Central memory CD4-positive, alpha-beta T cell (primary cell): ENCODE results near the gene ENTPD5.

Experiments
- DNase-seq: peaks from one replicate; pipeline ENCODE4 v3.0.0; 2022
- total RNA-seq, 3 experiments: gene quantifications; one replicate each; lab custom pipeline; 2026; lab: John Stamatoyannopoulos, UW

Gene ENTPD5, protein sequence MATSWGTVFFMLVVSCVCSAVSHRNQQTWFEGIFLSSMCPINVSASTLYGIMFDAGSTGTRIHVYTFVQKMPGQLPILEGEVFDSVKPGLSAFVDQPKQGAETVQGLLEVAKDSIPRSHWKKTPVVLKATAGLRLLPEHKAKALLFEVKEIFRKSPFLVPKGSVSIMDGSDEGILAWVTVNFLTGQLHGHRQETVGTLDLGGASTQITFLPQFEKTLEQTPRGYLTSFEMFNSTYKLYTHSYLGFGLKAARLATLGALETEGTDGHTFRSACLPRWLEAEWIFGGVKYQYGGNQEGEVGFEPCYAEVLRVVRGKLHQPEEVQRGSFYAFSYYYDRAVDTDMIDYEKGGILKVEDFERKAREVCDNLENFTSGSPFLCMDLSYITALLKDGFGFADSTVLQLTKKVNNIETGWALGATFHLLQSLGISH
- total RNA-seq: 11.8 to 20.3 (median 20.0) reads per million in 3 experiments

DNA sequence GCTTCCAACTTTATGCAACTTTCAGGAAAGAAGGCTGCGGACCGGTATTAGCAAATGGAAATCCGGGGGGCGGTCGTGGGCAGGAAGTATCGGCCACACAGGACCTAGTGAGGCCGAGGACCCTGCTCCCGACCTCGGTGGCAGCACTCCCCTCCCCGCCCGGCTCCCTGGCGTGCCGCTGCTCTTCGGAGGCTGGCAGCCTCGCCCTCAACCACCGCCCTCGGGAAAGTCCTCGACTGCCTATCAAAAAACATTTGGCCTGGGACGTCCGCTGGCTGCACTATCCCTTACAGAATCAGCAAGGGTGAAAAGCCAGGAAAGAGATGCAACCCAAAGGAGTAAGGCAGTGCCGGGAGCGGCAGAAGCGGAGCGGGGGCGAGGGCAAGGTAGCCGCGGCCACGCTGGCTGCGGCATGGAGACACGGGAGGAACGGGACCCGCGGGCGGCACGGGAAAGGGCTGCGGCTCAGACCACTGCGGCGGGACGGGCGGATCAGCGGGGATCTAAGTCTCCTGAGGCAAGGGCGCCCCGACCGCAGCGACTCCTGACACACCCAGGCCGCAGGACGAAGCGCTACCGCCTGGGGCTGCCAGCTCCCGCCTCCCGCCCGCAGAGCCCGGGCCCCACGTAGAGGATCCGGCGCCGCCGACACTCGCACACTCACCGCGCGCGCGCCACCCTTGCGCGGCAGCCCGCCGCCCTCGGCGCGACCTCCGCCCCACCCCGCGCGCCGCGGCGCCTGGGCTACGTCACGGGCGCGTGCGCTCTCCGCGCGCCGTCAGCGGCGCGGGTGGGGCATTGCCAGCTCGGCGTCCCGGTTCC is at the start of gene ENTPD5, which contains the start of gene BBOF1:
Gene ENTPD5 (minus strand): TSS at position 703 of the 822 bp plus-strand sequence. CDS start 31,186 bp downstream, outside the sequence.
Gene BBOF1 (plus strand): TSS at position 764 of the 822 bp plus-strand sequence. CDS start 130 bp downstream, outside the sequence.
- peak; percentile 90 for DNase-seq

DNA sequence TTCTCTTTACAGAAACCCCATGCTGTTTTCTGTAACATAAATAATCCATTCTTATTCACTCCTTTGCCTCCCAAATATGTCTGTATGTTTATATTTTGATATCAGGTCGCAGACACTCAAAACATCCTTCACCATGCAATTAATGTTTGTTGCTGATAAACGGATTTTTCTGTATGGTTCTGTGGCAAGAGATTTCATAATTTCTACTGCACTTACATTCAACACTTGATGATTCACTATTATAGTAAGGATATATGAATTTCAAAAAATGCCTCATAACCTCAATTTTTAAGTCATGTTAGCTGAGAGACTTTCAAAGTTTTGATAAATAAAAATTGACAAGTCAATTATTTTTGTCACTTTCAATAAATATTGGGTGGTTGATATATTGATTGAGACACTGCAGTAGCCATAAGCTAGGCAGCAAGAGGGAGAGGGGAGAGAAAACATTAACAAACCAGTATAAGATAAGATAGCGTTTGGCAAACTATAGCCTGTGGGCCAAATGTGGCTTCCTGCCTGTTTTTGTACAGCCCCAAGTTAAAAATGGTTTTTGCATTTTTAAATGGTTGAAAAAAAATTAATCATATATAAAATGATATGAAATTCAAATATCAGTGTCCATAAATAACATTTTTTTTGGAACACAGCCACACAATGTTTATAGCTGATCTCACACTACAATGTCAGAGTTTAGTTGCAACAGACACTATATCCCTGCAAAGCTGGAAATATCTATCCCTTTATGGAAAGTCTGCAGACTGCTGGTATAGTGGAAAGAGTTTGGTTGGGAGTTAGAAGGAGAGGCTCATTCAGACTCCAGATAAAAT is 46.9 kb upstream of the ENTPD5 start:
- no peak for DNase-seq

DNA sequence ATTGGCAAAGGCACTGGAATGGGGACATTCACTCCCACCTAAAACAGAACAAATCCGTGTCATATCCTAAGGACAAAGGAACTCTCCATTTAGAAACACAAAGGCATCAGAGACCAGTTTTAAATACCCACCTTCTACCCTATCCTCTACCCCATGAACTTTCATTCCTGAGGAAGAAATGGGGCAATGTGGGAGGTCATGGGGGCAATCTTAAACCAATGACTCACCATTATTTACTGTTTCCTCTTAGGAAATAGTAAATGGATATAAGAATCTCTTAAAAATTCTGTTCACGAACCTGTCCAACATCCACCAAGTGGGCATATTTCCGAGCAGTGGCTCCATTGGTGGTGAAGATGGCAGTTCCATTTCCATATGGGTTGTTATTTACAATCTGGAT is 45.8 kb upstream of the ENTPD5 start:
- DNase-seq: no peak

GRCh38 chr14:74064426-74064825 is 45.3 kb upstream of the ENTPD5 start:
- no peak for DNase-seq

- DNase-seq: no peak
Measured at GRCh38 chr14:74062809-74063150, 43.7 kb upstream of the ENTPD5 start.

DNA sequence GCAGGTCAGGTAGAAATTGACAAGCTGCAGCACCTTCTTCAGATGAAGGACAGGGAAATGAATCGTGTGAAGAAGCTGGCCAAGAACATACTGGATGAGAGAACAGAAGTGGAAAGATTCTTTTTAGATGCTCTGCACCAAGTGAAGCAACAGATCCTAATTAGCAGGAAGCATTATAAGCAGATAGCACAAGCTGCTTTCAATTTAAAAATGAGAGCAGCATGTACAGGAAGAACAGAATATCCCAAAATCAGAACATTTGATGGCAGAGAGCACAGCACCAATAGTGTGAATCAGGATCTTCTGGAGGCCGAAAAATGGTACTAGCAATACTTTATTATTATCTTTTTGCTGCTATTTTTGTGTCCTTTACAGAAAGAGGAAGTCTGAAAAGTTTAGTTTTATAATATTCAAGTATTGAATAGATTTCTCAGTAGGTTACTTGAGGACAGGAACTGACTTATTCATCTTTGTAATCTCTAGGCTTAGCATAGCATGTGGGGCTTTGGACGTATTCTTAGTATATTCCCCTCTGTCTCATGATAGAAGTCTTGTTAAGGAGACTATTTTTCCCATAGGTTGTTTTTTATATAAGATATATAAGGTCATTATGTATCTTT is 30.9 kb upstream of the ENTPD5 start:
- DNase-seq: no peak

DNA sequence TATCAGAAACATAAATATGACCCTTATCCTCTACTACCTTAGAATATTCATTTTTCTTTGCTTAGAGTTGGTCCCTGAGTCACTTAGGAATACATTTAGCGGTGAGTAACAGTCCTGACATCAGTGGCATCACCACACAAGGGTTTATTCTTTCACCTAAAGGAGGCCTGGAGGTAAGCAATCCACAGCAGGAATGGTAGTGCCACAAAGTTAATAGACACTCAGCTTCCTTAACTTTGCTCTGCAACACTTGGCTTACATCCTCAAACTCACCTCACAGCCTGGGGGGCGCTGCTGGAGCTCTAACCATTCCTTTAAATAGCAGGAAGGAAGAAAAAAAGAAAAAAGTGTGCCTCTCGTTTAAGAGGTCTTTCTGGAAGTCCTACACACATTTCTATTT is 29.2 kb upstream of the ENTPD5 start:
- no peak for DNase-seq

DNA sequence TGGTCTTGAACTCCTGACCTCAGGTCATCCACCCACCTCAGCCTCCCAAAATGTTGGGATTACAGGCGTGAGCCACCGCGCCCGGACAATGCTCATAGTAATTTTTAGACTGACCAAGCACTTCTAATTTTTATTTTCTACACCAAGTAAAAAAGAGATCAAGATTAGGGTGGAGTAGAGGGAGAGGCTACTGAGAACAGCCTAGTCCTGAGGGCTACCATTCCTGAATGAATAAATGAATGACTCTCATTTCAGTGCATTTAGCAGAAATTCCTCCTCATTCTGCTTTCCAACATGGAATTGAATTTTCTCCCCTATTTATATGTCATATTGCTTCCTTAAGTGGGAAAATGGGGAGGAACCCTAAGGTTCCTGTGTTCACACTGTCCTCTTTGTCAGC is 26.4 kb upstream of the ENTPD5 start:
- DNase-seq: no peak

DNA sequence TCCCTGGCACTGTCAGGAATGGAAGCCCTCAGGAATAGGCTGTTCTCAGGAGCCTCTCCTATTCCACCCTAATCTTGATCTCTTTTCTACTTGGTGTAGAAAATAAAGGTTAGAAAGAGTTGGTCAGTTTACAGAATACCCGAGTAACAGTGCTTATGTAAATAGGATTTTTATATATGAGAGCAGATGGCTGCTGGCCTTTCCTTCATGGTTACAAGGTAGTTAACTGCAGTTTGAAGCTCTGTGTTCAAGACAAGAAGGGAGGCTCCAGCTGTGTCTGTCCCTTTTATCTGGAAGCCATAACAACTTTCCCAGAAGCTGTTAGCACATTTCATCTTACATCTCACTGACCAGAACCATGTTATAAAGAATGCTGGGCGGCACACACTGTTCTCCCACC is 23.2 kb upstream of the ENTPD5 start:
- no peak for DNase-seq

DNA sequence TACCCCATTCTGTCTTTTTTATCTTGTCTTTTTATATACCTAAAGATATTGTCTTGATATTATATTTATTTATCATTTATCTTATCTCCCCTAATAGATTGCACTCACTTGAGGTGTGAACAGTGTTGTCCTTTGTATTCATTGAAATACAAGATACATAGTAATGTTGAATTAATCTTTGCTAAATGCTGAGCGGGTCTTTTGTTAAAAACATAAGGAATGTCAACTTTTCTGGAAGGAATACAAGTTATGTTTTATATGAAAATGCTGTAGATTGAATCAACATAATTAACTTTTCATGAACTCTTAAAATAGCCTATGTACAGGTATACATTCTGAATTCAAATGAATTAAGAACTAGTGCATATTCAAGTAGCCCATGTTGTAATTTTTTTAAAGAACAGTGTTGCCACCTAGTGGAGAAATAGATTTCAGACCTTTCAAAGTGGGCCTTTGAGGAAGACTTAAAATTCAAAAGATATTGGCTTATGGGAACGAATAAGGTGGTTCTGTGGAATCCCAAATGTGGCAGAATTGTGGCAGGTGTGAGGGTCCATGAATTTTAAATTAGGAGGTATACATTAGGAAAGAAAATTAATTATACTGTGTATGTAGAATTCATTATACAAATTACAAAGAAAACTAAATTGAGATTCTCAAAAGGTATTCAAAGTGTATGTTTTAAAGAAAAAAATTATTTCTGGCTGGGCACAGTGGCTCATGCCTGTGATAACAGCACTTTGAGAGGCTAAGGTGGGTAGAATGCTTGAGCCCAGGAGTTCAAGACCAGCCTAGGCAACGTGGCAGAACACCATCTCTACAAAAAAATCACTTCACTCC is 19.2 kb upstream of the ENTPD5 start:
- peak; percentile 48 for DNase-seq

DNA sequence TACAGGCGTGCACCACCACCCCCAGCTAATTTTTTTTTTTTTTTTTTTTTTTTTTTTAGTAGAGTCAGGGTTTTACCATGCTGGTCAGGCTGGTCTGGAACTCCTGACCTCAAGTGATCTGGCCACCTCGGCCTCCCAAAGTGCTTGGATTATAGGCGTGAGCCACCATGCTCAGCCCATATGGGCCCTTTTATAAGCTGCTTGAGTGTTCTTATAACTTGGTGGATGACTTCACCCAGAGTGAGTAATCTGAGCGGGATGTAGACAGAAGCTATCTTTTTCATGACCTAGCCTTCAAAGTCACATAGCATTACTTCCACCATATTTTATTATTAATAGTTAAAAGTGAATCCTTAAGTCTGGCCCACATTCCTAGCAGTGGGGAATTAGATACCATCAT is 16.5 kb upstream of the ENTPD5 start:
- DNase-seq: no peak

DNA sequence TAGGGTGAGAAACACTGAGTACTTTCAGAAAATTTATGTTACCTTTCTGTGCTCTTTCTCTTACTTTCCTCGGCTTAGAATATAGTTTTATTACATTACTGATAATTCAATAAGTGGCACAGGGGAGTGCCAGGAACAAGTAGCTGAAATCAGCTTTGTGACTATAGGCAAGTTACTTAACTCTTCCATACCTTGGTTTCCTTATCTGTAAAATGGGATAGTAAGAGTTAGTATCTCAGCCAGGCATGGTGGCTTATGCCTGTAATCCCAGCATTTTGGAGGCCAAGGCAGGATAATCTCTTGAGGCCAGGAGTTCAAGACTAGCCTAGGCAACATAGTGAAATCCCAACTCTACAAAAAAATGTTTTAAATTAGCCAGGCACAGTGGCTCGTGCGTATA is 15.5 kb upstream of the ENTPD5 start:
- no peak for DNase-seq

DNA sequence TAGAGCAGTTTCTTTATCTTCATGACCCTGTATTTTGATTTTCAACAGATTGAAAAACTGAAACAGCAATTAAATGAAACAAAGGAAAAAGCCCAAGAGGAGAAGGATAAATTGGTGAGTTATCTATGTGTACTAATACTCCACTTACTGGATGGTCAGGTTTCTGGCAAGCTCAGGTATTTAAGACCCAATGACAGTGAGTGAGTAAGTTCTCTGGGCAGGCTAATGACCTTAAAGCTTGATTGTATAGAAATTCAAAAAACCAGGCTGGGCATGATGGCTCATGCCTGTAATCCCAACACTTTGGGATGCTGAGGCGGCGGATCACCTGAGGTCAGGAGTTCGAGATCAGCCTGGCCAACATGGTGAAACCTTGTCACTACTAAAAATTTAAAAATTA is 10.0 kb upstream of the ENTPD5 start:
- no peak for DNase-seq

- no peak for DNase-seq
Measured at GRCh38 chr14:74022346-74022745, 3.3 kb upstream of the ENTPD5 start.

DNA sequence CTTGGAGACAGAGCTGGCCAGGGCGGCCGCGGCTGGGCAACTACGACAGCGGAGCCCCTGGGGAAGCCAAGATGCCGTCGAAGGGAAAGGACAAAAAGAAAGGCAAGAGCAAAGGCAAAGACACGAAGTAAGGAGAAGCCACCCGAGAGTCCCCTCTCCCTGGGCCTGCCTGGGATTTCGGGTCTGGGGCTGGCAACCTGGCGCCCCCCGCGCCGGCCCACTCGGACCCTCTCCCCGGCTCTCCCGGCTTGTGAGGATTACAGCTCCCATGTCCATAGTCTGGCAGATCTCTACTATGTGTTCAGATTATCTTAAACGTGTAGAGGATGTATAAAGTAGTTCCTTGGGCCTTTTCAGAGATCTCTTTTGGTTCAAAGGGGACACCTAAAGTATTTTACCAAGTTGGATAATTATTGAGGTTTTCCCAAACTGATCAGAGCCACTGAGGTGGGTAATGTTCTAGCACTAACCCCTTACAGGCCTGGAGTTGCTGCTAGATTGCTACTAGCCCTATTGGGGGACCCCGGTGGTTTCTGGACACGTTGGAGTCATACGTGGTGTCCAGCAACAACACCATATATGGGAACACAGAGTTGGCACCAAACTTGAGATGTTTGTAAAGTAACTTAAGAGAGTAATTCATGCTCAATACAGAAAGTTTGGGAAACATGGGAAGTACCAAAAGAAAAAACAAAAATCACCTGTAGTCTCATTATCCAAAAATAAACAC is 485 bp upstream of the ENTPD5 start:
- DNase-seq: no peak

- peak; percentile 17 for DNase-seq
Measured at GRCh38 chr14:74018174-74018585, 908 bp downstream of the ENTPD5 start.

DNA sequence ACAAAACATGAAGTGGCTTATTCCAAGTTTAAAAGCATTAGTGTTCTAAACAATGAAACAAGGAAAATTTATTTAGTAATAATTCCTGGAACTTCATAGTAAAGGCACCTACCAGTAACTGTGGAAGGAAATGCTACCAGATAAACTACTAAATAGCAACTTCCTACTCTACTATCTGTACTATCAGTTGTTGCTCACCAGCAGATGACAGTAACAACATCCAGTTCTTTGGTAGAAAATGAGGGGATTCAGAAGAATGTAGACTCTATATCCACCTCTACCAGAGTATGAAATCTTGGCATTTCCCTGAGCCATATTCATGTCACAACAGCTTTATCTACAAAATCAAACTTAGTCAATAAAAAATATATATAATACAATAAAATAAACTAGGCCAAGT is 3.1 kb downstream of the ENTPD5 start:
- DNase-seq: no peak

GRCh38 chr14:74015176-74015575 is 3.9 kb downstream of the ENTPD5 start:
- no peak for DNase-seq

GRCh38 chr14:74014299-74014698 is 4.8 kb downstream of the ENTPD5 start:
- DNase-seq: no peak

DNA sequence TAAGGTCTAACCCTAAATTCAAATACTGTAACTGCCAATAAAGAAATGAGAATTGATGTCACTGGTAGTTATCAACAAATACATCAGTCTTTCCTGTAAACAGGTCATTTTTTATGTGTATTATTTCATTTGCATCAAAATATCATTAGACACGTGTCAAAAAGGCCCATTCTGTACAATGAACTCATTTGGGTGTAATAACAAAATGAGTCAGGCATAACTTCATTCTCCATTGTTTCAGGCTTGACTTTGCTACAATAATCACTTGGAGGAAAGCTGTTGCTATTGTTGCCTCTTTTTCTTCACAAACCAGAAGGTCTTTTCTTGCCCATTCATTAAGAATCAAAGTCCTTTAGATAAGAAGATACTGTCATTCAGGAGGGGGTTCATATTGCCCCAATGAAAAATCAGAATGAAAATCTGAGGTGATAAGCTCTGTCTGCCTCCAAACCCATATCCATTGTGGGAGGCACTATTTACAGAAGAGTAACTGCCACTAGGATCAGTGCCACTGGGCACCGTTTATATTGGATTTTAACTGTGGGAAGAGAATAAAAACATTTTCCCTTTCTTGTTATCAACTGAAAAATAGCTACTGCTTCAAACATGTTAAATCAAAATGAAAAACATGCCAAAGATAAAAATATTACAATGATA is 10.1 kb downstream of the ENTPD5 start:
- DNase-seq: no peak
